ENCODE measurements around the gene NME8.

NME8 gene

DNA sequence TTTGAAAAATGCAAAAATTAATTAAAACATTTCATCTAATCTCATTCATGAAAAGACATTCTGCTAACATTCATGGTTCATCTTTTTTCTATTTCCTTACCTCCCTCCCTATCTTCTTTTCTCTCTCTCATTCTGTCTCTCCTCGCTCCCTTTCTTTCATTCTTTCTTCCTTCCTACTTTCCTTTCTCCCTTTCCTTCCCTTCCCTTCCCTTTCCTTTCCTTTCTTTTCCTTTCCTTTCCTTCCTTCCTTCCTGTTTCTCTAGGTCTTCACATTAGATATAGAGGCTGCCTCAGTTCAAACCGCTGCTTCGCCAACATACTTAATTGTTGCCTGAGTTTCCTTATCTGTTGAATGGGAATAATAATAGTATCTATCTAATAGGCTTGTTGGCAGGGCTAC, 46.3 kb downstream of the NME8 start:
- TF ChIP-seq, protein P1, sequence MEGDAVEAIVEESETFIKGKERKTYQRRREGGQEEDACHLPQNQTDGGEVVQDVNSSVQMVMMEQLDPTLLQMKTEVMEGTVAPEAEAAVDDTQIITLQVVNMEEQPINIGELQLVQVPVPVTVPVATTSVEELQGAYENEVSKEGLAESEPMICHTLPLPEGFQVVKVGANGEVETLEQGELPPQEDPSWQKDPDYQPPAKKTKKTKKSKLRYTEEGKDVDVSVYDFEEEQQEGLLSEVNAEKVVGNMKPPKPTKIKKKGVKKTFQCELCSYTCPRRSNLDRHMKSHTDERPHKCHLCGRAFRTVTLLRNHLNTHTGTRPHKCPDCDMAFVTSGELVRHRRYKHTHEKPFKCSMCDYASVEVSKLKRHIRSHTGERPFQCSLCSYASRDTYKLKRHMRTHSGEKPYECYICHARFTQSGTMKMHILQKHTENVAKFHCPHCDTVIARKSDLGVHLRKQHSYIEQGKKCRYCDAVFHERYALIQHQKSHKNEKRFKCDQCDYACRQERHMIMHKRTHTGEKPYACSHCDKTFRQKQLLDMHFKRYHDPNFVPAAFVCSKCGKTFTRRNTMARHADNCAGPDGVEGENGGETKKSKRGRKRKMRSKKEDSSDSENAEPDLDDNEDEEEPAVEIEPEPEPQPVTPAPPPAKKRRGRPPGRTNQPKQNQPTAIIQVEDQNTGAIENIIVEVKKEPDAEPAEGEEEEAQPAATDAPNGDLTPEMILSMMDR (IDR thresholded peaks at IDR 0.05; ENCODE audit: low read length), result no peak
- TF ChIP-seq EZH2phosphoT487 (IDR thresholded peaks at IDR 0.05; ENCODE audit: low read length) (no peak), EZH2 (optimal IDR thresholded peaks at IDR 0.05; ENCODE audit: low read depth, low read length) (no peak)
- no peak for DNase-seq
- no peaks in the 10 kb centered on the region for H3K27me3 ChIP-seq (replicated peaks; ENCODE audit: insufficient read depth, low read length)
- H3K4me1 ChIP-seq (ENCODE audit: low read length), result no peaks in the 10 kb centered on the region
- H3K36me3 ChIP-seq (replicated peaks; ENCODE audit: insufficient read depth, low read length), result no peaks in the 10 kb centered on the region
- H3K4me3 ChIP-seq (ENCODE audit: low read length), result no peak overlapping the region
- H3K9ac ChIP-seq (ENCODE audit: low read length), result no peak overlapping the region
- no peaks in the 10 kb centered on the region for H3K79me2 ChIP-seq (ENCODE audit: low read length)
- H2AFZ ChIP-seq (ENCODE audit: low read length), result no peak overlapping the region
- H3K9me2 ChIP-seq (replicated peaks; ENCODE audit: insufficient read depth, low read length), result no peaks in the 10 kb centered on the region
- H3F3A ChIP-seq (ENCODE audit: insufficient read depth, low read length), result no peaks in the 10 kb centered on the region
- H4K20me1 ChIP-seq (ENCODE audit: insufficient read depth, low read length), result no peaks in the 10 kb centered on the region
- H3K27ac ChIP-seq (ENCODE audit: low read length), result no peak overlapping the region
- no peaks in the 10 kb centered on the region for H3K9me3 ChIP-seq (replicated peaks; ENCODE audit: insufficient read depth, low read length)
- H3K4me2 ChIP-seq (ENCODE audit: low read depth, low read length), result no peak overlapping the region

DNA sequence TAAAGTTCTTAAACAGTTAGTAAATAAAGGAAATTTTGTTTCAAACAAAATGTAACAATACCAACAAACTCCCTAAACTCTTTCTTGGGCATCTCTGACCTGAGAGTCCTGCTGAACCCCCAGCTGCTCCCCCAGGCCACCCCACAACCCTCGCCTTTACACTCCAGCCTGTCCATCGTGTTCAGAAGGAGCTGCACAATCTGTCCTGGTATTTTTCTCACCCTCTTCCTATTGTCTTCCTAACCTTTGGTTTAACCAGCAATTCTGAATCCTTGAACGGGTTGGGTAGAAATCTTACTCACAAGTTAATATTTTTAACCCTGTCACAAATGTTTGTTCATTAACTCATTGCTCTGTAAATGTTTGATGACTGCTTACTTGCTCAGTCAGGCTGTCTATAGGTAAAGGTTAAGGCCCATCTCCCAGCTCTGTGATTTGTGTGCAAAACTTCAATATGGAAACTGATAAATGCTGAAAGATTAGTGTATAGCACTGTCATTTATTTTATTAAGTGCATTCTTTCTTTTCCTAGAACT, 51.4 kb downstream of the NME8 start:
- H3K9ac ChIP-seq (ENCODE audit: low read length), result no peak overlapping the region
- H3K27ac ChIP-seq (ENCODE audit: low read length), result no peak overlapping the region
- no peaks in the 10 kb centered on the region for H3F3A ChIP-seq (ENCODE audit: insufficient read depth, low read length)
- no peak for DNase-seq
- TF ChIP-seq EZH2 (optimal IDR thresholded peaks at IDR 0.05; ENCODE audit: low read depth, low read length) (no peak), EZH2phosphoT487 (IDR thresholded peaks at IDR 0.05; ENCODE audit: low read length) (no peak)
- TF ChIP-seq, protein P1 (IDR thresholded peaks at IDR 0.05; ENCODE audit: low read length), result no peak
- no peak overlapping the region for H2AFZ ChIP-seq (ENCODE audit: low read length)
- no peaks in the 10 kb centered on the region for H3K79me2 ChIP-seq (ENCODE audit: low read length)
- no peaks in the 10 kb centered on the region for H4K20me1 ChIP-seq (ENCODE audit: insufficient read depth, low read length)
- no peaks in the 10 kb centered on the region for H3K9me2 ChIP-seq (replicated peaks; ENCODE audit: insufficient read depth, low read length)
- no peak overlapping the region for H3K4me2 ChIP-seq (ENCODE audit: low read depth, low read length)
- H3K4me3 ChIP-seq (ENCODE audit: low read length), result no peak overlapping the region
- H3K4me1 ChIP-seq (ENCODE audit: low read length), result no peaks in the 10 kb centered on the region
- no peaks in the 10 kb centered on the region for H3K27me3 ChIP-seq (replicated peaks; ENCODE audit: insufficient read depth, low read length)
- H3K9me3 ChIP-seq (replicated peaks; ENCODE audit: insufficient read depth, low read length), result no peaks in the 10 kb centered on the region
- no peaks in the 10 kb centered on the region for H3K36me3 ChIP-seq (replicated peaks; ENCODE audit: insufficient read depth, low read length)

DNA sequence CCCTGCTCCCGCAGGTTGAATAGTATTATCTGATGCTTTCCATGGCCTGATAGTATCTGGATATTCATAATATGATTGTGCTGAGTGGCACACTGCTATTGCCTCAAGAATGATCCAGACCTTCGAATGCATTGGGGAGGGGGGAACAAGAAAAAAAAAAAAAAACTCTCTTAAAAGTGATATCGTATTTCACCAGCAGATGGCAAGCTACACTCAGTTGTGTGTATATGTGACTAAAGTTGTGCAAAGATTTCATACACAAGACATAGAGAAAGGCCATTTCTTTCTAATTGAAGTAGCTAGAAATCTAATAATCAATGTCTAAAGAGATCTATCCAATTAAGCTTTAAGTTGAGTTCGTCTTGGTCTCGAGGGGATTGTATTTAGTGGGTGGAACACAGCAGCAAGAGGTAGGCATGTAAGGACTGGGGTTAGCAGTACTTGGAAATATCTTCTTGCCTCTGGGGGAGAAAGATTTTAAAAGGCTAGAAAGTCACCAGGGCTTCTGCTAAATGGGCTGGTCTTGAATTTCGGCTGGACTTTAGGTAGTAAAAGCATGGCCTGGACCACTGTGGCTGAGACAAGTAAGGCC, 52.9 kb downstream of the NME8 start:
- Histone ChIP-seq H3K4me2 (ENCODE audit: low read depth, low read length) (no peak overlapping the region), H4K20me1 (ENCODE audit: insufficient read depth, low read length) (no peaks in the 10 kb centered on the region)
- no peak for TF ChIP-seq EZH2phosphoT487 (IDR thresholded peaks at IDR 0.05; ENCODE audit: low read length)
- TF ChIP-seq EZH2 (optimal IDR thresholded peaks at IDR 0.05; ENCODE audit: low read depth, low read length), result no peak
- TF ChIP-seq, protein P1 (IDR thresholded peaks at IDR 0.05; ENCODE audit: low read length), result peak; percentile 69

More for the DNA sequence above, 52.9 kb downstream of the NME8 start:
- Histone ChIP-seq H3K79me2 (ENCODE audit: low read length) (no peaks in the 10 kb centered on the region), H3K27ac (ENCODE audit: low read length) (no peak overlapping the region), H3K9me3 (replicated peaks; ENCODE audit: insufficient read depth, low read length) (no peaks in the 10 kb centered on the region), H3F3A (ENCODE audit: insufficient read depth, low read length) (no peaks in the 10 kb centered on the region), H3K27me3 (replicated peaks; ENCODE audit: insufficient read depth, low read length) (no peaks in the 10 kb centered on the region), H2AFZ (ENCODE audit: low read length) (no peak overlapping the region), H3K9ac (ENCODE audit: low read length) (no peak overlapping the region), H3K4me1 (ENCODE audit: low read length) (no peaks in the 10 kb centered on the region), H3K9me2 (replicated peaks; ENCODE audit: insufficient read depth, low read length) (no peaks in the 10 kb centered on the region), H3K4me3 (ENCODE audit: low read length) (no peak overlapping the region), H3K36me3 (replicated peaks; ENCODE audit: insufficient read depth, low read length) (no peaks in the 10 kb centered on the region)
- DNase-seq, result peak; percentile 38
